Left renal pelvis (tissue), 4 donors: ENCODE measurements around the gene ZC3H7A. TPM values are rescaled to one million over a fixed set of nuclear protein-coding genes. Genes with fewer than 3 reads are reported as not detected.
A peak's percentile ranks its signal among the peaks of the same experiment; 100 is the strongest.
"Not testable (repeated sequence)": the region's sequence is repeated elsewhere in the genome, so short reads cannot be mapped to it uniquely, and the experiment has no call there.

Experiments used
- DNase-seq, 4 donors: peaks; one replicate each; pipeline ENCODE4 v3.0.0-alpha.2; 2013; ENCODE audit warnings: low read depth in 4 of 4, low spot score in 3 of 4
- polyA plus RNA-seq, 4 donors: library from polyadenylated mRNA; unstranded; fragments of 120-200 nt; gene quantifications; one replicate each; pipeline ENCODE4 v1.2.1, GENCODE V29; 2013; ENCODE audit not compliant: insufficient read length in 4 of 4

The ZC3H7A gene
- 100 to 1,000 TPM in 1 of 4 donors, 10 to 100 TPM in 3; 67.6 to 100 (median 83.4) TPM for polyA plus RNA-seq

GRCh38 chr16:11797166-11797956 is at the start of gene ZC3H7A:
Gene ZC3H7A (minus strand): TSS chr16:11797258. CDS start chr16:11782354, 14,904 bp downstream.
- DNase-seq = peak; percentile 83 to 93 (median 92)

- no peak for DNase-seq
Measured at GRCh38 chr16:11844499-11844898, 47.4 kb upstream of the ZC3H7A start.

- no peak for DNase-seq
Measured at GRCh38 chr16:11843861-11844260, 46.8 kb upstream of the ZC3H7A start.

- DNase-seq = no peak
Measured at GRCh38 chr16:11843206-11843605, 46.1 kb upstream of the ZC3H7A start.

GRCh38 chr16:11841026-11841425 is 44.0 kb upstream of the ZC3H7A start:
- DNase-seq = no peak

GRCh38 chr16:11836650-11837244 is 39.7 kb upstream of the ZC3H7A start:
- no peak for DNase-seq

GRCh38 chr16:11835891-11836649 is 39.0 kb upstream of the ZC3H7A start:
- DNase-seq = no peak

GRCh38 chr16:11835309-11835708 is 38.3 kb upstream of the ZC3H7A start:
- no peak for DNase-seq

GRCh38 chr16:11833951-11834695 is 37.1 kb upstream of the ZC3H7A start:
- DNase-seq = no peak

GRCh38 chr16:11828696-11829095 is 31.6 kb upstream of the ZC3H7A start:
- no peak for DNase-seq

GRCh38 chr16:11825520-11826165 is 28.6 kb upstream of the ZC3H7A start:
- not testable (repeated sequence) for DNase-seq

- no peak for DNase-seq
Measured at GRCh38 chr16:11824362-11824761, 27.3 kb upstream of the ZC3H7A start.

- DNase-seq = not testable (repeated sequence)
Measured at GRCh38 chr16:11823645-11824044, 26.6 kb upstream of the ZC3H7A start.

- no peak for DNase-seq
Measured at GRCh38 chr16:11819798-11820197, 22.7 kb upstream of the ZC3H7A start.

- not testable (repeated sequence) for DNase-seq
Measured at GRCh38 chr16:11818970-11819369, 21.9 kb upstream of the ZC3H7A start.

GRCh38 chr16:11816123-11816522 is 19.1 kb upstream of the ZC3H7A start:
- no peak for DNase-seq

GRCh38 chr16:11814800-11815199 is 17.7 kb upstream of the ZC3H7A start:
- DNase-seq = not testable (repeated sequence)

- DNase-seq = no peak
Measured at GRCh38 chr16:11806721-11807120, 9.7 kb upstream of the ZC3H7A start.

- no peak for DNase-seq
Measured at GRCh38 chr16:11805556-11805955, 8.5 kb upstream of the ZC3H7A start.

- no peak for DNase-seq
Measured at GRCh38 chr16:11801481-11802021, 4.5 kb upstream of the ZC3H7A start.
